ENCODE data around the gene FCGBP.
"Not testable (repeated sequence)": the region's sequence is repeated elsewhere in the genome, so short reads cannot be mapped to it uniquely, and the experiment has no call there.

FCGBP gene

GRCh38 chr19:39887456-39887951 is 46.9 kb downstream of the FCGBP start:
- DNase-seq: not testable (repeated sequence)

- not testable (repeated sequence) for DNase-seq
Observed at GRCh38 chr19:39885821-39886554, 48.4 kb downstream of the FCGBP start.

- DNase-seq: not testable (repeated sequence)
Observed at GRCh38 chr19:39884721-39885120, 49.7 kb downstream of the FCGBP start.

Data from left hindlimb (tissue), 1 donor.